Hypothalamus (tissue), 51 donors: ENCODE results near the gene UMOD.

Source experiments
- DNase-seq, 51 donors: peaks; one replicate each; lab custom pipeline; 2025; lab: John Stamatoyannopoulos, UW

UMOD gene

GRCh38 chr16:20307240-20307671 is 45.3 kb downstream of the UMOD start:
- no peak for DNase-seq

GRCh38 chr16:20306401-20306800 is 46.1 kb downstream of the UMOD start:
- no peak for DNase-seq

GRCh38 chr16:20303012-20303411 is 49.5 kb downstream of the UMOD start:
- DNase-seq: no peak

GRCh38 chr16:20302389-20302788 is 50.1 kb downstream of the UMOD start:
- DNase-seq: no peak

GRCh38 chr16:20301840-20302239 is 50.7 kb downstream of the UMOD start:
- DNase-seq: no peak

GRCh38 chr16:20300312-20301097 is 52.0 kb downstream of the UMOD start:
- peak in 35 of 51 donors; percentile 0 to 46 (median 15) for DNase-seq

GRCh38 chr16:20298452-20298851 is 54.1 kb downstream of the UMOD start:
- no peak for DNase-seq

- peak in 8 of 51 donors; percentile 2 to 30 (median 10) for DNase-seq
Measured at GRCh38 chr16:20291208-20292206, 61.0 kb downstream of the UMOD start.

- no peak for DNase-seq
Measured at GRCh38 chr16:20289571-20289970, 62.9 kb downstream of the UMOD start.

GRCh38 chr16:20285993-20286499 is 66.5 kb downstream of the UMOD start:
- DNase-seq: no peak
